ENCODE data around the gene WFIKKN1.

GRCh38 chr16:595094-595528 is 35.7 kb upstream of the WFIKKN1 start:
- TF ChIP-seq, protein P1, sequence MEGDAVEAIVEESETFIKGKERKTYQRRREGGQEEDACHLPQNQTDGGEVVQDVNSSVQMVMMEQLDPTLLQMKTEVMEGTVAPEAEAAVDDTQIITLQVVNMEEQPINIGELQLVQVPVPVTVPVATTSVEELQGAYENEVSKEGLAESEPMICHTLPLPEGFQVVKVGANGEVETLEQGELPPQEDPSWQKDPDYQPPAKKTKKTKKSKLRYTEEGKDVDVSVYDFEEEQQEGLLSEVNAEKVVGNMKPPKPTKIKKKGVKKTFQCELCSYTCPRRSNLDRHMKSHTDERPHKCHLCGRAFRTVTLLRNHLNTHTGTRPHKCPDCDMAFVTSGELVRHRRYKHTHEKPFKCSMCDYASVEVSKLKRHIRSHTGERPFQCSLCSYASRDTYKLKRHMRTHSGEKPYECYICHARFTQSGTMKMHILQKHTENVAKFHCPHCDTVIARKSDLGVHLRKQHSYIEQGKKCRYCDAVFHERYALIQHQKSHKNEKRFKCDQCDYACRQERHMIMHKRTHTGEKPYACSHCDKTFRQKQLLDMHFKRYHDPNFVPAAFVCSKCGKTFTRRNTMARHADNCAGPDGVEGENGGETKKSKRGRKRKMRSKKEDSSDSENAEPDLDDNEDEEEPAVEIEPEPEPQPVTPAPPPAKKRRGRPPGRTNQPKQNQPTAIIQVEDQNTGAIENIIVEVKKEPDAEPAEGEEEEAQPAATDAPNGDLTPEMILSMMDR (IDR thresholded peaks at IDR 0.05; ENCODE audit: insufficient read depth, low read depth, low read length): no peak
- no peak for TF ChIP-seq EZH2 (IDR thresholded peaks at IDR 0.05; ENCODE audit: insufficient read depth, low read length)
